Fibroblast of lung (primary cell): Measurements from ENCODE around the gene PFKFB4.

ENCODE experiments used
- EZH2 ChIP-seq: IDR thresholded peaks from 2 replicates; pipeline ENCODE4 v1.5.1; 2012; ENCODE audit warnings: low read length, control low read depth, mild to moderate bottlenecking; ENCODE audit errors: missing control alignments
- TF ChIP-seq, protein P1 (sequence below), 2 donors: IDR thresholded peaks in 1 of 2; conservative IDR thresholded peaks in 1 of 2; 1 replicate in 1 of 2; 2 replicates in 1 of 2; pipeline ENCODE4 v1.5.1; 2011 to 2012; ENCODE audit warnings: low read length in 2 of 2, control low read depth in 1 of 2, inconsistent platforms in 1 of 2, low read depth in 1 of 2, mild to moderate bottlenecking in 1 of 2

DNA sequence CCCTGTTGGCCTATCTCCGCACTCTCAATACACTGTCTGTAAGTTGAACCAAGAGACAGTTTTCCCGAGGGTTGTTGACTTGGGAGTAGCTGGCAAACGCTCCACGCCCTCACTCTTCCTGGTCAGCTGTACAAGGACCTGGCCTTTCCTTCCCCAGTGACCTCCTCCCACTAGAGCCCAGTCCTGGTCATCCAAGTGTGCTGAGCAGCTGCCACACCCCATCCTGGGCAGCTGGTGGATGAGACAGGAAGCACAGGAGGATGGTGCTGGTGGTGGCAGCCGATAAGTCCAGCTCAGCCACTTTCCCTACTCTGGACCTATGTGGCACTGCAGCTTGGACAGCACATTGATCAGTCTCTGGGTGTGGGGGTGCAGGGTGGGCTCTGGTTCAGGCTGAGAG is 19.8 kb downstream of the PFKFB4 start:
- TF ChIP-seq, protein P1, sequence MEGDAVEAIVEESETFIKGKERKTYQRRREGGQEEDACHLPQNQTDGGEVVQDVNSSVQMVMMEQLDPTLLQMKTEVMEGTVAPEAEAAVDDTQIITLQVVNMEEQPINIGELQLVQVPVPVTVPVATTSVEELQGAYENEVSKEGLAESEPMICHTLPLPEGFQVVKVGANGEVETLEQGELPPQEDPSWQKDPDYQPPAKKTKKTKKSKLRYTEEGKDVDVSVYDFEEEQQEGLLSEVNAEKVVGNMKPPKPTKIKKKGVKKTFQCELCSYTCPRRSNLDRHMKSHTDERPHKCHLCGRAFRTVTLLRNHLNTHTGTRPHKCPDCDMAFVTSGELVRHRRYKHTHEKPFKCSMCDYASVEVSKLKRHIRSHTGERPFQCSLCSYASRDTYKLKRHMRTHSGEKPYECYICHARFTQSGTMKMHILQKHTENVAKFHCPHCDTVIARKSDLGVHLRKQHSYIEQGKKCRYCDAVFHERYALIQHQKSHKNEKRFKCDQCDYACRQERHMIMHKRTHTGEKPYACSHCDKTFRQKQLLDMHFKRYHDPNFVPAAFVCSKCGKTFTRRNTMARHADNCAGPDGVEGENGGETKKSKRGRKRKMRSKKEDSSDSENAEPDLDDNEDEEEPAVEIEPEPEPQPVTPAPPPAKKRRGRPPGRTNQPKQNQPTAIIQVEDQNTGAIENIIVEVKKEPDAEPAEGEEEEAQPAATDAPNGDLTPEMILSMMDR (conservative IDR thresholded peaks at IDR 0.05 in 1 of 2, IDR thresholded peaks at IDR 0.05 in 1 of 2; ENCODE audit: low read depth in 1 of 2, low read length in 2 of 2): no peak
- TF ChIP-seq EZH2: no peak
